ENCODE results near the gene RAPGEFL1. TPM values are rescaled to one million over a fixed set of nuclear protein-coding genes. Genes with fewer than 3 reads are reported as not detected.

The RAPGEFL1 gene
- total and polyA plus RNA-seq, 10 of the 15 experiments (the other 5 are each of a cell fraction or from before 2014, with no cell fraction given), result 0.13 to 3.2 (median 1.5) TPM

GRCh38 chr17:40148527-40148926 is 28.7 kb upstream of the RAPGEFL1 start:
- H3K27me3 ChIP-seq (replicated peaks in 1 of 2; ENCODE audit: control insufficient read depth in 2 of 2, insufficient read depth in 2 of 2, low read length in 1 of 2), result no peaks in the 10 kb centered on the region
- ChIA-PET RAD21 (ENCODE audit: unreplicated experiment) (interaction anchor here (1.0 to 1.2 kb wide), 3 partner anchors 20 to 84 kb away, joined by 3 to 5 read pairs (median 4); no protein-coding TSS in a partner anchor), CTCF (interaction anchor here (0.6 to 2.8 kb wide), 7 partner anchors 9 to 544 kb away, joined by 3 to 8 read pairs (median 4); partner anchors contain the start of gene CASC3), SMC1A (ENCODE audit: uncharacterized antibody, unreplicated experiment) (interaction anchor here (0.6 to 1.9 kb wide), 5 partner anchors 12 to 94 kb away, joined by 3 to 4 read pairs (median 4); partner anchors contain the start of gene MED24), POLR2A (interaction anchor here (0.6 to 1.2 kb wide), 3 partner anchors 14 to 81 kb away, joined by 3 to 4 read pairs (median 3); no protein-coding TSS in a partner anchor)
- in situ Hi-C loops (cut with MboI), result no loop called here
- no peak overlapping the region for H3K27ac ChIP-seq (ENCODE audit: control insufficient read depth, insufficient read depth)
- intact Hi-C loops (cut with micrococcal nuclease; ENCODE audit: unreplicated experiment), result no loop called here
- no peak for TF ChIP-seq PML (IDR thresholded peaks at IDR 0.05; ENCODE audit: low read length)
- no peak for TF ChIP-seq TCF12 (IDR thresholded peaks at IDR 0.05; ENCODE audit: low read depth, low read length)
- TF ChIP-seq EZH2 (IDR thresholded peaks at IDR 0.05; ENCODE audit: borderline replicate concordance, control insufficient read depth, low read depth, low read length), result no peak
- no peak for TF ChIP-seq CTCF (IDR thresholded peaks at IDR 0.05 in 2 of 3, conservative IDR thresholded peaks at IDR 0.05 in 1 of 3; ENCODE audit: control insufficient read depth in 2 of 3, extremely low read depth in 1 of 3, insufficient read depth in 1 of 3, low read depth in 3 of 3, low read length in 3 of 3)
- no peak for TF ChIP-seq ZBTB33 (IDR thresholded peaks at IDR 0.05)
- no peak for TF ChIP-seq SMC3 (IDR thresholded peaks at IDR 0.05; ENCODE audit: borderline replicate concordance, low read length)
- TF ChIP-seq CUX1 (IDR thresholded peaks at IDR 0.05; ENCODE audit: insufficient replicate concordance, low read depth, low read length), result no peak
- TF ChIP-seq EED (IDR thresholded peaks at IDR 0.05; ENCODE audit: low read depth), result no peak
- no peak for TF ChIP-seq MEF2A (IDR thresholded peaks at IDR 0.05; ENCODE audit: insufficient read depth, low read depth, low read length)
- TF ChIP-seq RB1 (IDR thresholded peaks at IDR 0.05; ENCODE audit: borderline replicate concordance), result no peak
- TF ChIP-seq KLF5 (IDR thresholded peaks at IDR 0.05; ENCODE audit: partially characterized antibody), result no peak
- no peak for TF ChIP-seq ZZZ3 (IDR thresholded peaks at IDR 0.05; ENCODE audit: control insufficient read depth, insufficient read length, low read depth)
- peaks cover 10% of the 10 kb centered on the region for H3K4me1 ChIP-seq (ENCODE audit: control insufficient read depth, insufficient read depth, low read length)
- 98% methylated on average over 3 of the region's 3 CpGs for WGBS (ENCODE audit: insufficient coverage, insufficient replicate concordance, low lambda C conversion rate, missing lambda C conversion rate)
- no peaks in the 10 kb centered on the region for H3K9me3 ChIP-seq (replicated peaks; ENCODE audit: control insufficient read depth, insufficient read depth, low read length)
- H2AFZ ChIP-seq (ENCODE audit: control insufficient read depth, low read depth, low read length), result no peak overlapping the region
- FAIRE-seq, result no peak
- no peak overlapping the region for H3K9ac ChIP-seq (ENCODE audit: control insufficient read depth, insufficient read depth, low read length)
- peaks cover 5 to 15% of the 10 kb centered on the region in 2 experiments for H3K36me3 ChIP-seq (ENCODE audit: control insufficient read depth in 2 of 2, insufficient read depth in 2 of 2, low read length in 1 of 2)
- ATAC-seq, result no peak
- H3K4me2 ChIP-seq (ENCODE audit: control insufficient read depth, insufficient read depth), result no peak overlapping the region
- no peaks in the 10 kb centered on the region for H4K20me1 ChIP-seq (ENCODE audit: control insufficient read depth, insufficient read depth)
- no peak overlapping the region for H3K4me3 ChIP-seq
- no peak for DNase-seq (ENCODE audit: low read depth, low spot score)
- peaks cover 5% of the 10 kb centered on the region for H3K79me2 ChIP-seq (ENCODE audit: control insufficient read depth, insufficient read depth, low read length)
- BruUV-seq (replicated peaks), result no TSS peak
